Endodermal cell (in vitro differentiated cells): ENCODE measurements around the gene CREBL2. TPM values are rescaled to one million over a fixed set of nuclear protein-coding genes. Genes with fewer than 3 reads are reported as not detected.
"Not testable (repeated sequence)": the region's sequence is repeated elsewhere in the genome, so short reads cannot be mapped to it uniquely, and the experiment has no call there.

Experiments used
- DNase-seq: peaks from one replicate; pipeline ENCODE4 v3.0.0-alpha.2; 2017
- H3K27ac ChIP-seq: 2 replicates; pipeline ENCODE4 v1.5.1; 2013; ENCODE audit warnings: mild to moderate bottlenecking, low read depth, low read length, moderate library complexity
- H3K27me3 ChIP-seq: 2 replicates; pipeline ENCODE4 v1.6.1; 2013; ENCODE audit warnings: mild to moderate bottlenecking, low read length, moderate library complexity; ENCODE audit not compliant: insufficient read depth, control insufficient read depth, poor library complexity, severe bottlenecking
- H3K36me3 ChIP-seq: 2 replicates; pipeline ENCODE4 v1.7.0; 2013; ENCODE audit warnings: mild to moderate bottlenecking, low read length, moderate library complexity; ENCODE audit not compliant: control insufficient read depth, insufficient read depth
- H3K4me1 ChIP-seq: one replicate; pipeline ENCODE4 v1.7.0; 2013; ENCODE audit warnings: low read length; ENCODE audit not compliant: control insufficient read depth, insufficient read depth
- H3K4me3 ChIP-seq: 2 replicates; pipeline ENCODE4 v1.5.1; 2013; ENCODE audit warnings: mild to moderate bottlenecking, low read length, moderate library complexity
- H3K9ac ChIP-seq: 2 replicates; pipeline ENCODE4 v1.6.1; 2013; ENCODE audit warnings: mild to moderate bottlenecking, low read length, moderate library complexity; ENCODE audit not compliant: poor library complexity, severe bottlenecking; ENCODE audit errors: extremely low read depth
- H3K9me3 ChIP-seq: 2 replicates; pipeline ENCODE4 v1.6.1; 2013; ENCODE audit warnings: mild to moderate bottlenecking, low read length, moderate library complexity; ENCODE audit not compliant: control insufficient read depth
- H3K27ac Mint-ChIP-seq: 2 replicates; pipeline ENCODE4 v1.8.0; 2020; ENCODE audit warnings: mixed read lengths
- H3K27me3 Mint-ChIP-seq: 2 replicates; pipeline ENCODE4 v1.8.0; 2021; ENCODE audit warnings: mild to moderate bottlenecking, mixed read lengths; ENCODE audit not compliant: insufficient read depth
- H3K36me3 Mint-ChIP-seq: 2 replicates; pipeline ENCODE4 v1.8.0; 2020; ENCODE audit warnings: low read depth, mixed read lengths
- H3K4me1 Mint-ChIP-seq: 2 replicates; pipeline ENCODE4 v1.8.0; 2020; ENCODE audit warnings: mixed read lengths
- H3K4me3 Mint-ChIP-seq: 2 replicates; pipeline ENCODE4 v1.8.0; 2020; ENCODE audit warnings: mild to moderate bottlenecking, moderate library complexity, mixed read lengths
- H3K9me3 Mint-ChIP-seq: 2 replicates; pipeline ENCODE4 v1.8.0; 2020; ENCODE audit warnings: mild to moderate bottlenecking, mixed read lengths
- WGBS, 2 experiments: methylation state at CpG; one replicate each; pipeline versions ENCODE4 v1.1.5 to v1.1.7; 2013; ENCODE audit warnings: missing lambda C conversion rate in 2 of 2, mixed read lengths in 1 of 2; ENCODE audit not compliant: insufficient coverage in 1 of 2, insufficient read length in 1 of 2; 5-methylcytosine and 5-hydroxymethylcytosine counted together
- total RNA-seq, 2 donors: library from RNA; stranded (reverse); fragmentation: NEBNext Ultra II Directional in 1 of 2; extraction: Animal tissue kit (Norgen Biotek cat#: 25700) in 1 of 2; gene quantifications; 2 replicates in 1 of 2; 3 replicates in 1 of 2; pipeline ENCODE4 v1.2.1, GENCODE V29; 2021
- TF ChIP-seq, protein P1 (sequence below): fragments of 200-600 bp; sonication (generic); conservative IDR thresholded peaks from 2 replicates; pipeline ENCODE4 v1.5.0; 2021; ENCODE audit warnings: antibody characterized with exemption, mild to moderate bottlenecking

CREBL2 gene
- total RNA-seq, 2 donors from 2014 or later, result 27.2 to 46.9 TPM

DNA sequence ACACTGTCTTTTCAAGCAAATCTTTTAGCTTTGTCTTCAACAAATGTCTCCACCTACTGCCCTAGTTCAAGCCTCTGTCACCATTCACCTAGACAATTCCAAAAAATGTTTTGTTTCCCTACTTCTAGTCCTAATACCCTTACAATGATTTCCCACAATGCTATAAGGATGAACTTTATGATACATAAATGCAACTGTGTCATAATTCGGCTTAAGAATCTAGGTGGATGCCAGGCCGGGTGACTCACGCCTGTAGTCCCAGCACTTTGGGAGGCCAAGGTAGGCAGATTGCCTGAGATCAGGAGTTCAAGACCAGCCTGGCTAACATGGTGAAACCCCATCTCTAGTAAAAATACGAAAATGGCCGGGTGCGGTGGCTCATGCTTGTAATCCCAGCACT lies 20.7 kb upstream of the CREBL2 start:
- WGBS, 2 experiments, result 96% methylated on average over 3 to 6 of the region's 6 CpGs
- Histone ChIP-seq H3K4me3 (no peak overlapping the region), H3K4me1 (no peaks in the 10 kb centered on the region), H3K36me3 (no peaks in the 10 kb centered on the region), H3K9me3 (no peaks in the 10 kb centered on the region), H3K27ac (no peak overlapping the region), H3K27me3 (peaks cover 13% of the 10 kb centered on the region), H3K9ac (no peak overlapping the region)
- Mint-ChIP-seq H3K9me3 (no peaks in the 10 kb centered on the region), H3K4me1 (no peaks in the 10 kb centered on the region), H3K4me3 (no peak overlapping the region), H3K27ac (no peak overlapping the region), H3K27me3 (peaks cover 10% of the 10 kb centered on the region), H3K36me3 (no peaks in the 10 kb centered on the region)
- TF ChIP-seq, protein P1, sequence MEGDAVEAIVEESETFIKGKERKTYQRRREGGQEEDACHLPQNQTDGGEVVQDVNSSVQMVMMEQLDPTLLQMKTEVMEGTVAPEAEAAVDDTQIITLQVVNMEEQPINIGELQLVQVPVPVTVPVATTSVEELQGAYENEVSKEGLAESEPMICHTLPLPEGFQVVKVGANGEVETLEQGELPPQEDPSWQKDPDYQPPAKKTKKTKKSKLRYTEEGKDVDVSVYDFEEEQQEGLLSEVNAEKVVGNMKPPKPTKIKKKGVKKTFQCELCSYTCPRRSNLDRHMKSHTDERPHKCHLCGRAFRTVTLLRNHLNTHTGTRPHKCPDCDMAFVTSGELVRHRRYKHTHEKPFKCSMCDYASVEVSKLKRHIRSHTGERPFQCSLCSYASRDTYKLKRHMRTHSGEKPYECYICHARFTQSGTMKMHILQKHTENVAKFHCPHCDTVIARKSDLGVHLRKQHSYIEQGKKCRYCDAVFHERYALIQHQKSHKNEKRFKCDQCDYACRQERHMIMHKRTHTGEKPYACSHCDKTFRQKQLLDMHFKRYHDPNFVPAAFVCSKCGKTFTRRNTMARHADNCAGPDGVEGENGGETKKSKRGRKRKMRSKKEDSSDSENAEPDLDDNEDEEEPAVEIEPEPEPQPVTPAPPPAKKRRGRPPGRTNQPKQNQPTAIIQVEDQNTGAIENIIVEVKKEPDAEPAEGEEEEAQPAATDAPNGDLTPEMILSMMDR, result no peak
- no peak for DNase-seq

DNA sequence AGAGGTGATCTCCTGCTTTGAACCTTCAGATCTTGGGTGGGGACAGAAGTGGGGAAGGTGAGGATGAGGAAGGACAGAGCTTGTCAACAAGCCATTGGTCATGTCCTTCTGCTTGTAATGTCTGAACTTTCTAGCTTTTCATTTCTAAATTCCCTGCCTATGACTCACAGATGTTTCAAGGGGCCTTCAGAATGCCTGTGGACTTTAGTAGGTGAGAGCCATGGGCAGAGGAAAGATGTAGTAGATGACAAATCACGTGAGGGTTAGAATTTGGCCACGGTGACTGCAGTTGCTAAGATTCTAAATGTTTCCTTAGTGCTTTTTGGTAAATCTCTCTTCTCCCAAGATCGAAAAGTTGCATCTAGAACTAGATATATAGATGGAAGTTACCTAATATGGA lies 18.7 kb upstream of the CREBL2 start:
- TF ChIP-seq, protein P1, result no peak
- H3K9ac ChIP-seq, result no peak overlapping the region
- Mint-ChIP-seq H3K4me3 (no peak overlapping the region), H3K4me1 (no peaks in the 10 kb centered on the region), H3K36me3 (no peaks in the 10 kb centered on the region), H3K27ac (no peak overlapping the region), H3K27me3 (peaks cover 10% of the 10 kb centered on the region), H3K9me3 (no peaks in the 10 kb centered on the region)
- no peaks in the 10 kb centered on the region for H3K4me1 ChIP-seq
- no peak for DNase-seq
- peaks cover 13% of the 10 kb centered on the region for H3K27me3 ChIP-seq
- no peak overlapping the region for H3K27ac ChIP-seq
- no peaks in the 10 kb centered on the region for H3K9me3 ChIP-seq
- H3K36me3 ChIP-seq, result no peaks in the 10 kb centered on the region
- 77 to 97% methylated on average over 3 of the region's 3 CpGs for WGBS, 2 experiments
- H3K4me3 ChIP-seq, result no peak overlapping the region

DNA sequence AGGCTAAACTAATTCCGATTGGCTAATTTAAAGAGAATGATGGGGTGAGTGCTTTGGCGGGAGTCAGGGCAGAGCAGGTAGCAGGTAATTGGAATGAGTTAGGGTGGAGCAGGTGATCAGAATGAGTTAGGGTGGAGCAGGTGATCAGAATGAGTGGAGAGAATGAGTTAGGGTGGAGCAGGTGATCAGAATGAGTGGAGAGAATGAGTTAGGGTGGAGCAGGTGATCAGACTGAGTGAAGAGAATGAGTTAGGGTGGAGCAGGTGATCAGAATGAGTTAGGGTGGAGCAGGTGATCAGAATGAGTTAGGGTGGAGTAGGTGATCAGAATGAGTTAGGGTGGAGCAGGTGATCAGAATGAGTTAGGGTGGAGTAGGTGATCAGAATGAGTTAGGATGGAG lies 15.7 kb upstream of the CREBL2 start:
- no CpG with 5 or more reads among the region's 2 CpGs for WGBS, 2 experiments
- not testable (repeated sequence) for H3K27ac ChIP-seq, H3K9me3 Mint-ChIP-seq, H3K4me1 Mint-ChIP-seq, H3K27ac Mint-ChIP-seq, H3K9me3 ChIP-seq, H3K9ac ChIP-seq, H3K4me3 Mint-ChIP-seq, H3K36me3 ChIP-seq, H3K4me1 ChIP-seq, DNase-seq, H3K36me3 Mint-ChIP-seq, H3K27me3 ChIP-seq, H3K4me3 ChIP-seq, H3K27me3 Mint-ChIP-seq

DNA sequence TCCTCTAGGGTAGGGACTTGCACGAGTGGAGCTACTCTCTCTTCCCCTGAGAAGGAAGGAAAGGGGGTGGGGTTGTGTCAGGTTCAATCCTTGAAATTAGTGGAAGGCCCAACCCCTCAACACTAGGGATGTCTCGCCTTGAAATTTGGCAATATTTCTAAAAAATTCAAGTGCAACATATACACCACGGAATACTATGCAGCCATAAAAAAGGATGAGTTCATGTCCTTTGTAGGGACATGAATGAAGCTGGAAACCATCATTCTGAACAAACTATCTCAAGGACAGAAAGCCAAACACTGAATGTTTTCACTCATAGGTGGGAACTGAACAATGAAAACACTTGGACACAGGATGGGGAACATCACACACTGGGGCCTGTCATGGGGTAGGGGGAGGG lies 15.1 kb upstream of the CREBL2 start:
- not testable (repeated sequence) for H3K36me3 ChIP-seq, H3K4me3 ChIP-seq, H3K27me3 Mint-ChIP-seq, H3K4me3 Mint-ChIP-seq, H3K9me3 Mint-ChIP-seq, DNase-seq, H3K27me3 ChIP-seq, H3K4me1 ChIP-seq, H3K9me3 ChIP-seq, H3K36me3 Mint-ChIP-seq, H3K4me1 Mint-ChIP-seq, H3K27ac ChIP-seq, H3K9ac ChIP-seq, H3K27ac Mint-ChIP-seq
- 100% methylated on average over 1 of the region's 3 CpGs for WGBS, 2 experiments
